ENCODE results near the gene PCDHB13. TPM values are rescaled to one million over a fixed set of nuclear protein-coding genes. Genes with fewer than 3 reads are reported as not detected.
"Not testable (repeated sequence)": the region's sequence is repeated elsewhere in the genome, so short reads cannot be mapped to it uniquely, and the experiment has no call there.

The PCDHB13 gene
- total RNA-seq, 2 donors from 2014 or later, result 4.0 to 6.5 TPM

DNA sequence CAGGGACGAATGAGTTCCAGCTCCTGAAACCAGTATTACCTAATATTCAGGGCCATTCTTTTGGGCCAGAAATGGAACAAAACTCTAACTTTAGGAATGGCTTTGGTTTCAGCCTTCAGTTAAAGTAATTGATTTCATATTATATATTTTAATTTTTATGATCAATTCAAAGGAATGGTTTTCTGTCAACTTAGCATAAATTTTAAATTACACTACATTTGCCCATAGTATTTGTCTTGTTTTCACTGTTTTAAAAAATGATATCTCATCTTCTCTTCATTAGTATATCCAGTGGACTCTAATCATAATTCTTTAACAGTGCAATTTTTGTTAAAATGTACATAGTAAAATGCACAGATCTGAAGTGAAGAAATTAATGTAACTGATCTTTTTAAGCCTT lies 33.4 kb upstream of the PCDHB13 start:
- intact Hi-C loops (cut with DNase I), result no loop called here

DNA sequence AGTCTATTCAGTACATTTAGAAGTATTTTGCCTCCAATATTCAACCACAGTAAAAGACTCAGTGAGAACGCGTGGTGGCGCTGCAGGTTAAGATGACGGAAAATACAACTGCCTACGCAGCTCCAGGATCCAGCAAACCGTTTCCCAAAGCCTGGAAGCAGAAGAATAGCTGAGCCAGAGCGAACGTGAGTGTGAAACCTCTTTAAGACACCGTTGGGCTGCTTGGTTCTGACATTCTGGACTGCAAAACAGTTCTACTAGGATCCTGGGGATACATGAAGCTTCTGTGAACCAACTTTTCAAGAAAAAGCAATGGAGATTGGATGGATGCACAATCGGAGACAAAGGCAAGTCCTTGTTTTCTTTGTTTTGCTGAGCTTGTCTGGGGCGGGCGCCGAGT lies 31.5 kb upstream of the PCDHB13 start, which contains the start of gene PCDHB16:
Gene PCDHB16, plus strand, starts transcription at position 140 of the 400 bp plus-strand sequence. Its CDS starts 173 bp downstream, at position 313.
- TF ChIP-seq, protein P1, sequence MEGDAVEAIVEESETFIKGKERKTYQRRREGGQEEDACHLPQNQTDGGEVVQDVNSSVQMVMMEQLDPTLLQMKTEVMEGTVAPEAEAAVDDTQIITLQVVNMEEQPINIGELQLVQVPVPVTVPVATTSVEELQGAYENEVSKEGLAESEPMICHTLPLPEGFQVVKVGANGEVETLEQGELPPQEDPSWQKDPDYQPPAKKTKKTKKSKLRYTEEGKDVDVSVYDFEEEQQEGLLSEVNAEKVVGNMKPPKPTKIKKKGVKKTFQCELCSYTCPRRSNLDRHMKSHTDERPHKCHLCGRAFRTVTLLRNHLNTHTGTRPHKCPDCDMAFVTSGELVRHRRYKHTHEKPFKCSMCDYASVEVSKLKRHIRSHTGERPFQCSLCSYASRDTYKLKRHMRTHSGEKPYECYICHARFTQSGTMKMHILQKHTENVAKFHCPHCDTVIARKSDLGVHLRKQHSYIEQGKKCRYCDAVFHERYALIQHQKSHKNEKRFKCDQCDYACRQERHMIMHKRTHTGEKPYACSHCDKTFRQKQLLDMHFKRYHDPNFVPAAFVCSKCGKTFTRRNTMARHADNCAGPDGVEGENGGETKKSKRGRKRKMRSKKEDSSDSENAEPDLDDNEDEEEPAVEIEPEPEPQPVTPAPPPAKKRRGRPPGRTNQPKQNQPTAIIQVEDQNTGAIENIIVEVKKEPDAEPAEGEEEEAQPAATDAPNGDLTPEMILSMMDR (IDR thresholded peaks at IDR 0.05), result no peak
- no peak for TF ChIP-seq POLR2A (IDR thresholded peaks at IDR 0.05)
- no peak for TF ChIP-seq POLR2AphosphoS5 (IDR thresholded peaks at IDR 0.05)
- DNase-seq (ENCODE audit: low spot score), result no peak
- Histone ChIP-seq H3K27me3 (replicated peaks; ENCODE audit: insufficient read depth) (no peaks in the 10 kb centered on the region), H3K4me1 (replicated peaks) (no peaks in the 10 kb centered on the region), H3K9me3 (peaks cover 3% of the 10 kb centered on the region), H3K36me3 (no peaks in the 10 kb centered on the region), H3K4me3 (no peak within 1 kb of the TSS), H3K27ac (no peak within 1 kb of the TSS)
- 12% methylated on average over 13 of the region's 13 CpGs for WGBS
- intact Hi-C loops (cut with DNase I), result no loop called here

More for the DNA sequence above, 33.4 kb upstream of the PCDHB13 start:
- TF ChIP-seq POLR2A (IDR thresholded peaks at IDR 0.05), result no peak
- TF ChIP-seq, protein P1 (IDR thresholded peaks at IDR 0.05), result no peak
- no peaks in the 10 kb centered on the region for H3K27me3 ChIP-seq (replicated peaks; ENCODE audit: insufficient read depth)
- no peak overlapping the region for H3K27ac ChIP-seq
- H3K4me1 ChIP-seq (replicated peaks), result no peaks in the 10 kb centered on the region
- peaks cover 3% of the 10 kb centered on the region for H3K9me3 ChIP-seq
- H3K4me3 ChIP-seq, result no peak overlapping the region
- 12% methylated on average over 1 of the region's 1 CpG for WGBS
- no peaks in the 10 kb centered on the region for H3K36me3 ChIP-seq
- no peak for DNase-seq (ENCODE audit: low spot score)

DNA sequence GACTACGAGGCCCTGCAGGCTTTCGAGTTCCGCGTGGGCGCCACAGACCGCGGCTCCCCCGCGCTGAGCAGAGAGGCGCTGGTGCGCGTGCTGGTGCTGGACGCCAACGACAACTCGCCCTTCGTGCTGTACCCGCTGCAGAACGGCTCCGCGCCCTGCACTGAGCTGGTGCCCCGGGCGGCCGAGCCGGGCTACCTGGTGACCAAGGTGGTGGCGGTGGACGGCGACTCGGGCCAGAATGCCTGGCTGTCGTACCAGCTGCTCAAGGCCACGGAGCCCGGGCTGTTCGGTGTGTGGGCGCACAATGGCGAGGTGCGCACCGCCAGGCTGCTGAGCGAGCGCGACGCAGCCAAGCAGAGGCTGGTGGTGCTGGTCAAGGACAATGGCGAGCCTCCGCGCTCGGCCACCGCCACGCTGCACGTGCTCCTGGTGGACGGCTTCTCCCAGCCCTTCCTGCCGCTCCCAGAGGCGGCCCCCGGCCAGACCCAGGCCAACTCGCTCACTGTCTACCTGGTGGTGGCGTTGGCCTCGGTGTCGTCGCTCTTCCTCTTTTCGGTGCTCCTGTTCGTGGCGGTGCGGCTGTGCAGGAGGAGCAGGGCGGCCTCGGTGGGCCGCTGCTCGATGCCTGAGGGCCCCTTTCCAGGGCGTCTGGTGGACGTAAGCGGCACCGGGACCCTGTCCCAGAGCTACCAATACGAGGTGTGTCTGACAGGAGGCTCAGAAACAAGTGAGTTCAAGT lies 29.4 kb upstream of the PCDHB13 start:
- DNase-seq (ENCODE audit: low spot score); H3K27me3 ChIP-seq (replicated peaks; ENCODE audit: insufficient read depth); H3K9me3 ChIP-seq; H3K4me1 ChIP-seq (replicated peaks); H3K4me3 ChIP-seq; H3K27ac ChIP-seq; H3K36me3 ChIP-seq; intact Hi-C loops (cut with DNase I): not testable (repeated sequence)
- WGBS, result 26% methylated on average over 38 of the region's 69 CpGs

DNA sequence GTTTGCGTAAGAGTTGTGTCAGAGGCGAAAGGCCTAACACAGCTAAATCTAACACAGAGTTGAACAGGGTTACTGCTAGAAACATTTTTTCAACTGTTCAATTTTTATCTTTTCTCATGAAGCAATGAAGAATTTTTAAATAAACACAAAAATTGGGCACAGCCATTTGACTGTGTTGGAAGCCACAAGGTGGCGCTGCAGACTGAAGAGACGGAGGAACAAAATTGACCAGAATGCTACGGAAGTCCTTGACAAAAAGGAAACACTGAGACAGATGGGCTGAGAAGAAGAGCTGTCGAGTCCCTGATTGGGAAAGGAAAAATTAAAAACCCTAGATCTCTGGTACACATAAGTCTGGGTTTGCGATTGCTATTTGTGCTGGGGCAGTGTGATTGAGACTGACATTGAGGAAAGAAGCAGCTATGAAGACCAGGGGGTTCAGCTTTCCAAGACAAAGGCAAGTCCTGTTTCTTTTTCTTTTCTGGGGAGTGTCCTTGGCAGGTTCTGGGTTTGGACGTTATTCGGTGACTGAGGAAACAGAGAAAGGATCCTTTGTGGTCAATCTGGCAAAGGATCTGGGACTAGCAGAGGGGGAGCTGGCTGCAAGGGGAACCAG lies 26.7 kb upstream of the PCDHB13 start, which contains the start of gene PCDHB9:
Gene PCDHB9, plus strand, starts transcription at position 265 of the 616 bp plus-strand sequence. Its CDS starts 158 bp downstream, at position 423.
- peaks cover 3% of the 10 kb centered on the region for H3K9me3 ChIP-seq
- 13% methylated on average over 9 of the region's 9 CpGs for WGBS
- no peak for DNase-seq (ENCODE audit: low spot score)
- TF ChIP-seq, protein P1 (IDR thresholded peaks at IDR 0.05), result no peak
- TF ChIP-seq POLR2AphosphoS5 (IDR thresholded peaks at IDR 0.05), result no peak
- no peak for TF ChIP-seq POLR2A (IDR thresholded peaks at IDR 0.05)
- H3K36me3 ChIP-seq, result no peaks in the 10 kb centered on the region
- H3K4me3 ChIP-seq, result no peak within 1 kb of the TSS
- intact Hi-C loops (cut with DNase I), result no loop called here
- no peak within 1 kb of the TSS for H3K27ac ChIP-seq
- no peaks in the 10 kb centered on the region for H3K27me3 ChIP-seq (replicated peaks; ENCODE audit: insufficient read depth)
- H3K4me1 ChIP-seq (replicated peaks), result no peaks in the 10 kb centered on the region

DNA sequence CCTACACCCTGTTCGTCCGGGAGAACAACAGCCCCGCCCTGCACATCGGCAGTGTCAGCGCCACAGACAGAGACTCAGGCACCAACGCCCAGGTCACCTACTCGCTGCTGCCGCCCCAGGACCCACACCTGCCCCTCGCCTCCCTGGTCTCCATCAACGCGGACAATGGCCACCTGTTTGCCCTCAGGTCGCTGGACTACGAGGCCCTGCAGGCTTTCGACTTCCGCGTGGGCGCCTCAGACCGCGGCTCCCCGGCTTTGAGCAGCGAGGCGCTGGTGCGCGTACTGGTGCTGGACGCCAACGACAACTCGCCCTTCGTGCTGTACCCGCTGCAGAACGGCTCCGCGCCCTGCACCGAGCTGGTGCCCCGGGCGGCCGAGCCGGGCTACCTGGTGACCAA lies 25.0 kb upstream of the PCDHB13 start:
- WGBS, result 16% methylated on average over 4 of the region's 37 CpGs
- H3K27me3 ChIP-seq (replicated peaks; ENCODE audit: insufficient read depth); intact Hi-C loops (cut with DNase I); H3K36me3 ChIP-seq; H3K4me1 ChIP-seq (replicated peaks); H3K4me3 ChIP-seq; H3K27ac ChIP-seq; H3K9me3 ChIP-seq; DNase-seq (ENCODE audit: low spot score): not testable (repeated sequence)

DNA sequence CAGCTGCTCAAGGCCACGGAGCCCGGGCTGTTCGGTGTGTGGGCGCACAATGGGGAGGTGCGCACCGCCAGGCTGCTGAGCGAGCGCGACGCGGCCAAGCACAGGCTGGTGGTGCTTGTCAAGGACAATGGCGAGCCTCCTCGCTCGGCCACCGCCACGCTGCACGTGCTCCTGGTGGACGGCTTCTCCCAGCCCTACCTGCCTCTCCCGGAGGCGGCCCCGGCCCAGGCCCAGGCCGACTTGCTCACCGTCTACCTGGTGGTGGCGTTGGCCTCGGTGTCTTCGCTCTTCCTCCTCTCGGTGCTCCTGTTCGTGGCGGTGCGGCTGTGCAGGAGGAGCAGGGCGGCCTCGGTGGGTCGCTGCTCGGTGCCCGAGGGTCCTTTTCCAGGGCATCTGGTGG lies 24.6 kb upstream of the PCDHB13 start:
- H3K9me3 ChIP-seq; H3K27ac ChIP-seq; H3K4me3 ChIP-seq; DNase-seq (ENCODE audit: low spot score); H3K36me3 ChIP-seq; H3K4me1 ChIP-seq (replicated peaks); intact Hi-C loops (cut with DNase I); H3K27me3 ChIP-seq (replicated peaks; ENCODE audit: insufficient read depth): not testable (repeated sequence)
- WGBS, result 30% methylated on average over 24 of the region's 35 CpGs

All from prostate gland (tissue), 2 donors.